Gastroesophageal sphincter (tissue), 3 donors: ENCODE measurements around the gene BIVM.

Experiments used
- POLR2A ChIP-seq, 2 donors: fragments of 450-650 bp; IDR thresholded peaks; one replicate each; pipeline ENCODE4 v1.6.1; 2017; ENCODE audit warnings: antibody characterized with exemption in 2 of 2, mild to moderate bottlenecking in 2 of 2, moderate library complexity in 1 of 2
- POLR2AphosphoS5 ChIP-seq: sonication (generic); formaldehyde crosslinking; IDR thresholded peaks from one replicate; pipeline ENCODE4 v1.6.1; 2017; ENCODE audit warnings: antibody characterized with exemption
- TF ChIP-seq, protein P1 (sequence below), 4 experiments: fragments of 200-600 bp in 2 of 4; fragments of 450-650 bp in 2 of 4; sonication (generic) in 1 of 4; IDR thresholded peaks; one replicate each; pipeline ENCODE4 v1.5.1; 2017 to 2019; ENCODE audit warnings: antibody characterized with exemption in 4 of 4, mild to moderate bottlenecking in 2 of 4, moderate library complexity in 2 of 4

DNA sequence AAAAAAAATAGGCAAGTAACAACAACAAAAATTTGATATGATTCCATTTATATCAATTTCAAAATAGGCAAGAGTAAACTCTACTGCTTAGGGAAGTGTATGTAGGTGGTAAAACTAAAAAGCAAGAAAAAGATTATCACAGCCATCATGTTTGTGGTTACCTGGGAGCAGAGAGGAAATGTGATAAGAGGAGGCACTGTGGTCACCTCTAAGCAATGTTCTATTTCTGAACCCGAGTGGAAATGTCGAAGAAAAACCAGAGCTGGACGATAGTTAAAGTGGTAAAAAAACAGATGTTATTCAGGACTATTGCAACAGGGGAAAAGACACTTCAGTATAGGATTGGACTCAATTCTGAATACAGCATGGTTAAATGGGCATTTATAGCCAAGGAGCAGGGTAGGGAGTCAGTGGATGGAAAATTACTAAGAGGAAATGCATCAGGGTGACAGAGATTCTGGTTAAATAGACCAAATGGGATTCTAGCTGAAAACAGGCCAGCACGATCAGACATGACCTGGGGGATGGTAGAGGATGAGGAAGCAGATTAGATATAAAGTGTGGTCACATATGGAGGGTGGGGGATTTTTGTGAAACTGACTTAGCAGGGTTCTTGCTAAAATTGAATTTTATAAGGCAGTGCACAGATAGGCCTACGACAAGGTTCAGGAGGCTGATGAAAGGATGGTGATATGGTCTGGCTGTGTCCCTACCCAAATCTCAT is 19.3 kb upstream of the BIVM start:
- TF ChIP-seq, protein P1, sequence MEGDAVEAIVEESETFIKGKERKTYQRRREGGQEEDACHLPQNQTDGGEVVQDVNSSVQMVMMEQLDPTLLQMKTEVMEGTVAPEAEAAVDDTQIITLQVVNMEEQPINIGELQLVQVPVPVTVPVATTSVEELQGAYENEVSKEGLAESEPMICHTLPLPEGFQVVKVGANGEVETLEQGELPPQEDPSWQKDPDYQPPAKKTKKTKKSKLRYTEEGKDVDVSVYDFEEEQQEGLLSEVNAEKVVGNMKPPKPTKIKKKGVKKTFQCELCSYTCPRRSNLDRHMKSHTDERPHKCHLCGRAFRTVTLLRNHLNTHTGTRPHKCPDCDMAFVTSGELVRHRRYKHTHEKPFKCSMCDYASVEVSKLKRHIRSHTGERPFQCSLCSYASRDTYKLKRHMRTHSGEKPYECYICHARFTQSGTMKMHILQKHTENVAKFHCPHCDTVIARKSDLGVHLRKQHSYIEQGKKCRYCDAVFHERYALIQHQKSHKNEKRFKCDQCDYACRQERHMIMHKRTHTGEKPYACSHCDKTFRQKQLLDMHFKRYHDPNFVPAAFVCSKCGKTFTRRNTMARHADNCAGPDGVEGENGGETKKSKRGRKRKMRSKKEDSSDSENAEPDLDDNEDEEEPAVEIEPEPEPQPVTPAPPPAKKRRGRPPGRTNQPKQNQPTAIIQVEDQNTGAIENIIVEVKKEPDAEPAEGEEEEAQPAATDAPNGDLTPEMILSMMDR (IDR thresholded peaks at IDR 0.05) = no peak
- TF ChIP-seq POLR2AphosphoS5 (no peak), POLR2A (IDR thresholded peaks at IDR 0.05) (no peak)
